Gastroesophageal sphincter (tissue), 4 donors: Measurements from ENCODE around the gene LIAS. TPM values are rescaled to one million over a fixed set of nuclear protein-coding genes. Genes with fewer than 3 reads are reported as not detected.
"Not testable (repeated sequence)": the region's sequence is repeated elsewhere in the genome, so short reads cannot be mapped to it uniquely, and the experiment has no call there.

Experiments used
- ATAC-seq: fragments of 150-250 bp; one replicate; pipeline ENCODE4 v1.9.1; 2016; ENCODE audit warnings: mild to moderate bottlenecking, moderate library complexity
- H3K27ac ChIP-seq, 4 donors: fragments of 200-600 bp; sonication (generic) in 3 of 4; 1 replicate in 3 of 4; 2 replicates in 1 of 4; pipeline ENCODE4 v1.5.1; 2016 to 2019
- H3K27me3 ChIP-seq: fragments of 200-600 bp; sonication (generic); one replicate; pipeline ENCODE4 v1.5.1; 2019
- H3K36me3 ChIP-seq, 2 donors: fragments of 200-600 bp; sonication (generic); one replicate each; pipeline ENCODE4 v1.5.1; 2019; ENCODE audit warnings: control low read depth in 1 of 2
- H3K4me1 ChIP-seq, 3 donors: fragments of 200-600 bp; sonication (generic); 1 replicate in 2 of 3; 2 replicates in 1 of 3; pipeline ENCODE4 v1.5.1; 2016 to 2019; ENCODE audit warnings: control low read depth in 2 of 3
- H3K4me3 ChIP-seq, 2 donors: fragments of 200-600 bp; sonication (generic); one replicate each; pipeline ENCODE4 v1.5.1; 2019; ENCODE audit warnings: mild to moderate bottlenecking in 1 of 2, moderate library complexity in 1 of 2
- H3K9me3 ChIP-seq, 3 donors: fragments of 200-600 bp; sonication (generic); one replicate each; pipeline ENCODE4 v1.5.1; 2017 to 2019; ENCODE audit warnings: control low read depth in 2 of 3
- EP300 ChIP-seq: sonication (generic); formaldehyde crosslinking; IDR thresholded peaks from one replicate; pipeline ENCODE4 v1.6.1; 2017; ENCODE audit warnings: antibody characterized with exemption, mild to moderate bottlenecking
- POLR2A ChIP-seq, 2 donors: fragments of 450-650 bp; IDR thresholded peaks; one replicate each; pipeline ENCODE4 v1.6.1; 2017; ENCODE audit warnings: antibody characterized with exemption in 2 of 2, mild to moderate bottlenecking in 2 of 2, moderate library complexity in 1 of 2
- POLR2AphosphoS5 ChIP-seq: sonication (generic); formaldehyde crosslinking; IDR thresholded peaks from one replicate; pipeline ENCODE4 v1.6.1; 2017; ENCODE audit warnings: antibody characterized with exemption
- WGBS, 2 donors: methylation state at CpG; one replicate each; pipeline ENCODE4 v1.1.5; 2018; ENCODE audit warnings: low coverage in 1 of 2; 5-methylcytosine and 5-hydroxymethylcytosine counted together
- total RNA-seq, 4 donors: library from RNA; depleted of rRNA; stranded (reverse); fragments of >200 nt; gene quantifications; one replicate each; pipeline ENCODE4 v1.1.0, GENCODE V29; 2016
- TF ChIP-seq, protein P1 (sequence below), 4 experiments: fragments of 200-600 bp in 2 of 4; fragments of 450-650 bp in 2 of 4; sonication (generic) in 1 of 4; IDR thresholded peaks; one replicate each; pipeline ENCODE4 v1.5.1; 2017 to 2019; ENCODE audit warnings: antibody characterized with exemption in 4 of 4, mild to moderate bottlenecking in 2 of 4, moderate library complexity in 2 of 4

Gene LIAS
- total RNA-seq, 4 donors from 2014 or later, result 7.8 to 16.8 (median 9.9) TPM

DNA sequence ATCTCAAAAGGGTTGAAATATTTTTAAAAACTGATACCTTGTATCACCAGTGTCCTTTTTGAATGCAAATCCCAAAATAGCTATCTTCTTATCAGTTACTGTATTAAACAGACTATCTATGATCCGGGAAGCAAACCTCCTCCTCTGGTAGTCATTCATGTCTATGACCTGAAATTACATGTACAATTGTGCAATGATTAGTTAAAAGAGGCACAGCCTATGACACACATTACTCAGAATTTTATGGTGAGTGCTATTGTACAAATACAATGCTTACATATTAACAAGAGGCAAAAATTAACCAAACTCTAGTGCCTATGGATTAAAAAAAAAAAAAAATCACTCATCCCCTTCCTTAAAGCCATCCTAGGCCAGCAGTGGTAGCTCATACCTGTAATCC, 46.7 kb downstream of the LIAS start:
- no peaks in the 10 kb centered on the region for H3K9me3 ChIP-seq
- TF ChIP-seq, protein P1, sequence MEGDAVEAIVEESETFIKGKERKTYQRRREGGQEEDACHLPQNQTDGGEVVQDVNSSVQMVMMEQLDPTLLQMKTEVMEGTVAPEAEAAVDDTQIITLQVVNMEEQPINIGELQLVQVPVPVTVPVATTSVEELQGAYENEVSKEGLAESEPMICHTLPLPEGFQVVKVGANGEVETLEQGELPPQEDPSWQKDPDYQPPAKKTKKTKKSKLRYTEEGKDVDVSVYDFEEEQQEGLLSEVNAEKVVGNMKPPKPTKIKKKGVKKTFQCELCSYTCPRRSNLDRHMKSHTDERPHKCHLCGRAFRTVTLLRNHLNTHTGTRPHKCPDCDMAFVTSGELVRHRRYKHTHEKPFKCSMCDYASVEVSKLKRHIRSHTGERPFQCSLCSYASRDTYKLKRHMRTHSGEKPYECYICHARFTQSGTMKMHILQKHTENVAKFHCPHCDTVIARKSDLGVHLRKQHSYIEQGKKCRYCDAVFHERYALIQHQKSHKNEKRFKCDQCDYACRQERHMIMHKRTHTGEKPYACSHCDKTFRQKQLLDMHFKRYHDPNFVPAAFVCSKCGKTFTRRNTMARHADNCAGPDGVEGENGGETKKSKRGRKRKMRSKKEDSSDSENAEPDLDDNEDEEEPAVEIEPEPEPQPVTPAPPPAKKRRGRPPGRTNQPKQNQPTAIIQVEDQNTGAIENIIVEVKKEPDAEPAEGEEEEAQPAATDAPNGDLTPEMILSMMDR (IDR thresholded peaks at IDR 0.05), result no peak
- TF ChIP-seq POLR2A (IDR thresholded peaks at IDR 0.05) (no peak), POLR2AphosphoS5 (no peak), EP300 (no peak)
- no peak overlapping the region for H3K4me3 ChIP-seq
- H3K4me1 ChIP-seq, result no peaks in the 10 kb centered on the region
- peaks cover 6 to 100% of the 10 kb centered on the region in 2 donors for H3K36me3 ChIP-seq
- no peaks in the 10 kb centered on the region for H3K27me3 ChIP-seq
- no peak overlapping the region for H3K27ac ChIP-seq
- 65 to 100% methylated on average over 1 of the region's 1 CpG for WGBS, 2 donors
- peak; percentile 32 for ATAC-seq

DNA sequence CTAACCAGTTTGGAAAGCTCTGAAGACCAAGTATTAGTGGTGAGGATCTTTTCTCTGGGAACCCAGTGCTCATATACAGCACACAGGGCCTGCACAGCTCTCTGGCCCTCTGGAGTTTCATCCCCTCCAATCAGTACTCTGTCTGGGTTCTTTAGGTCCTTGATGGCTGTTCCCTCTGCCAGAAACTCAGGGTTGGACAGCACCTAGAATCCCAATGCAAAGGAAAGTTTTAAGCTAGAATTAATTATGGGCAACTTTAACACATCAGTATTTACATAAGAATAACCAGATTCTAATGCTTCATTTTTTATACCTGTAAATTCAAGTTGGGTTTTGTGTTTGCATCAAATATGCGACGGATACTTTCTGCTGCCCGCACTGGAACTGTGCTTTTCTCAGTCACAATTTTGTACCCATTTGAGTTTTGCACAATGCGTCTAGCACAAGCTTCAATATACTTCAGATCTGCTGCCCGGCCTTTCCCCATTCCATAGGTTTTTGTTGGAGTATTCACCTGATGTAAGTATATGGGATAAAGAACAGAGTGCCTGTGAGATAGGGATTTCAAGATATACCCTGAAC, 51.6 kb downstream of the LIAS start:
- WGBS, 2 donors, result 87 to 95% methylated on average over 4 to 5 of the region's 5 CpGs
- Histone ChIP-seq H3K27ac (no peak overlapping the region), H3K4me3 (no peak overlapping the region), H3K9me3 (no peaks in the 10 kb centered on the region), H3K36me3 (peaks cover 0 to 93% of the 10 kb centered on the region in 2 donors), H3K27me3 (no peaks in the 10 kb centered on the region), H3K4me1 (no peaks in the 10 kb centered on the region)
- ATAC-seq, result no peak
- TF ChIP-seq POLR2A (IDR thresholded peaks at IDR 0.05), result no peak

DNA sequence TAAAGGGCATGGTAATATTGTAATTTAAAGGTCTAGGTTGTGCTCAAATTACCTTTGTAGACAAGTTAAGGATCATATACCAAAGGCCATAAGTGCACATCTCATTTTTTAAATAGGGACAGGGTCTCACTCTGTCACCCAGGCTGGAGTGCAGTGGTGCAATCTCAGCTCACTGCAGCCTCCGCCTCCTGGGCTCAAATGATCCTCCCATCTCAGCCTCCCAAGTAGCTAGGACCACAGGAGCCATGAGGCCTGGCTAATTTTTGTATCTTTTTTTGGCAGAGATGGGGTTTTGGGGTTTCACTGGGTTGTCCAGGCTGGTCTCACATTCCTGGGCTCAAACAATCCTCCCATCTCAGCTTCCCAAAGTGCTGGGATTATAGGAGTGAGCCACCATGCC, 55.4 kb downstream of the LIAS start:
- WGBS, 2 donors, result 88% methylated on average over 1 of the region's 1 CpG; no CpG with 5 or more reads in 1 of the 2 donors
- not testable (repeated sequence) for H3K4me1 ChIP-seq, H3K27me3 ChIP-seq, ATAC-seq, H3K9me3 ChIP-seq, H3K4me3 ChIP-seq, H3K27ac ChIP-seq
- H3K36me3 ChIP-seq, result peaks cover 0 to 86% of the 10 kb centered on the region in 2 donors

DNA sequence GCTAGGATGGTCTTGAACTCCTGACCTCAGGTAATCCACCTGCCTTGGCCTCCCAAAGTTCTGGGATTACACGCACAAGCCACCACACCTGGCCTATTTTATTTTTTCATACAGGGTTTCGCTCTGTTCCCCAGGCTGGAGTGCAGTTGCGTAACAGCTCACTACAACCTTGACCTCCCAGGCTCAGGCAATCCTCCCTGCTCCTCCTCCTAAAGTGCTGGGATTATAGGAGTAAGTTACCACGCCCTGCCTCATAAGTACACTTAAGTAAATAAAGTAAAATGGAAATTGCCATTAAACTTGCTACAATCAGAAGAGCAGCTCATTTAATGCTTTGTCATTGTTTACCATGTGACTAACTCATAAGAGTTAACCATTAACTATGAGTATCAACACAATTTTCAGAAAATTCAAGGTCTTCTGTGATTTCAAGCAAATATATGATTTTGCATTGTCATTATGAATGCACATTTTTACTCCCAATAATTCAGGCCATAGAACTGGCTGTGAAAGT, 56.1 kb downstream of the LIAS start:
- WGBS, 2 donors, result 80 to 88% methylated on average over 4 of the region's 4 CpGs
- peaks cover 0 to 86% of the 10 kb centered on the region in 2 donors for H3K36me3 ChIP-seq
- H3K9me3 ChIP-seq, result no peaks in the 10 kb centered on the region
- no peaks in the 10 kb centered on the region for H3K4me1 ChIP-seq
- ATAC-seq, result no peak
- TF ChIP-seq EP300, result no peak
- TF ChIP-seq, protein P1 (IDR thresholded peaks at IDR 0.05), result no peak
- no peak for TF ChIP-seq POLR2AphosphoS5
- no peaks in the 10 kb centered on the region for H3K27me3 ChIP-seq
- H3K4me3 ChIP-seq, result no peak overlapping the region
- H3K27ac ChIP-seq, result no peak overlapping the region

DNA sequence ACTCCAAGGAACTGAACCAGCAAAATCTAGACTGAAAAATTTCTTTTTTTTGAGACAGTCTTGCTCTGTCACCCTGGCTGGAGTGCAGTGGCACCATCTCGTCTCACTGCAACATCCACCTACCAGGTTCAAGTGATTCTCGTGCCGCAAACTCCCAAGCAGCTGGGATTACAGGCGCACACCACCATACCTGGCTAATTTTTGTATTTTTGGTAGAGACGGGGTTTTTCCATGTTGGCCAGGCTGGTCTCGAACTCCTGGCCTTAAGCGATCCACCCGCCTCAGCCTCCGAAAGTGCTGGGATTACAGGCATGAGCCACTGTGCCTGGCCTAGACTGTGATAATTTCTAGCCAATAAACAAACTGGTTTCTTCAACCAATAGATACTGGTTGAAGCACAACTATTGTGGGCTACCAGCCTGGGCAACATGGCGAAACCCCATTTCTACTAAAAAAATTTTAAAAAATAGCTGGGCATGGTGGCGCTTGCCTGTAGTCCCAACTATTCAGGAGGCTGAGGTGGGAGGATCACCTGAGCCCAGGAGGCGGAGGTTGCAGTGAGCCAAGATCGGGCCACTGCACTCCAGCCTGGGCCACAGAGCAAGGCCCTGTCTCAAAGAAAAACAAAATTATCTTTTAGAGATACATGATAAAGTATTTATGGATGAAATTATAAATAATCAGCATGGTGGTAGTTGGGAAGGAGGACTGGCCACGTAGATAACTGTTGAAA, 57.0 kb downstream of the LIAS start:
- H3K27ac ChIP-seq, H3K4me3 ChIP-seq, H3K27me3 ChIP-seq, ATAC-seq, H3K4me1 ChIP-seq, H3K9me3 ChIP-seq: not testable (repeated sequence)
- H3K36me3 ChIP-seq, result peaks cover 0 to 85% of the 10 kb centered on the region in 2 donors
- 86 to 96% methylated on average over 1 to 10 of the region's 14 CpGs for WGBS, 2 donors

DNA sequence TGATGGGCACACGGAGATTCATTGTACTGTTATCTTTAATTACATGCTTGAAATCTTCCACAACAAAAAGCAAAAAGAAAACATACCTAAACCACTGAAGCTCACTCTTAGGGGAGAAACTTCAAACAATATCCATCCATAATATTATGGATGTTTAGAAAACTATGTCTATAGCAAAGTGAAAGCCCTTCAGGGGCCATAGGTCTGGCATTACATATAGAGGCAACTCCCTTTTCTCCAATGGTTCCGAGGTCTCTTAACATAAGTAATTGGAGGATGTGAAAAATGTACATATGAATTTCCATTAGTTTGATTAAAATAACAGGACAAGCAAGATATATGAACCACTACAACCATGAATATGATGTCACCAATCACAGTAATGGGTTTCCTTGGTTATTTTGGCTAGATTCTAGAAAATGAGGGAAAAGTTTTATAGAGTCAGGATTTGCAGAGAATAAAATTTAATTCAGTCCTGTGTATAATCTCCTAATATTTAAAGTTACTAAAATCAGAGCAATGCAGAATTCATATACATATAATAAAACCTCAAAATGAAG, 57.6 kb downstream of the LIAS start:
- ATAC-seq, result no peak
- Histone ChIP-seq H3K4me1 (peaks cover 0 to 2% (median 0%) of the 10 kb centered on the region in 3 donors), H3K27me3 (no peaks in the 10 kb centered on the region), H3K4me3 (no peak overlapping the region), H3K27ac (no peak overlapping the region), H3K36me3 (peaks cover 0 to 79% of the 10 kb centered on the region in 2 donors), H3K9me3 (no peaks in the 10 kb centered on the region)
- WGBS, 2 donors, result 86 to 100% methylated on average over 2 of the region's 2 CpGs
- TF ChIP-seq EP300 (no peak), POLR2AphosphoS5 (no peak), POLR2A (IDR thresholded peaks at IDR 0.05) (no peak)
- TF ChIP-seq, protein P1 (IDR thresholded peaks at IDR 0.05), result no peak
